Aorta (tissue), 5 donors: Measurements from ENCODE around the gene ZC3H15. TPM values are rescaled to one million over a fixed set of nuclear protein-coding genes. Genes with fewer than 3 reads are reported as not detected.
A peak's percentile ranks its signal among the peaks of the same experiment; 100 is the strongest.

ENCODE experiments used
- ATAC-seq: fragments of 200-7000 bp; cut with Tn5 transposase; one replicate; pipeline ENCODE4 v1.9.1; 2022; ENCODE audit warnings: moderate library complexity; ENCODE audit not compliant: low FRiP score
- DNase-seq, 2 donors: peaks; one replicate each; pipeline ENCODE4 v3.0.0-alpha.2; 2020
- H3K27ac ChIP-seq, 2 donors: one replicate each; pipeline ENCODE4 v1.5.1; 2013; ENCODE audit warnings: low read length in 2 of 2, mild to moderate bottlenecking in 2 of 2, moderate library complexity in 2 of 2, control low read depth in 1 of 2, inconsistent platforms in 1 of 2, low read depth in 1 of 2
- H3K27me3 ChIP-seq, 2 donors: one replicate each; pipeline ENCODE4 v1.6.1; 2013; ENCODE audit warnings: control low read depth in 1 of 2, low read length in 1 of 2, mild to moderate bottlenecking in 1 of 2, moderate library complexity in 1 of 2; ENCODE audit not compliant: insufficient read depth in 2 of 2, control insufficient read depth in 1 of 2
- H3K36me3 ChIP-seq, 2 donors: one replicate each; pipeline ENCODE4 v1.6.1; 2013; ENCODE audit warnings: control low read depth in 1 of 2, low read length in 1 of 2, mild to moderate bottlenecking in 1 of 2; ENCODE audit not compliant: insufficient read depth in 2 of 2, control insufficient read depth in 1 of 2
- H3K4me1 ChIP-seq, 2 donors: one replicate each; pipeline ENCODE4 v1.6.1; 2013; ENCODE audit warnings: low read length in 2 of 2, control low read depth in 1 of 2, mild to moderate bottlenecking in 1 of 2, moderate library complexity in 1 of 2; ENCODE audit not compliant: insufficient read depth in 2 of 2, control insufficient read depth in 1 of 2
- H3K4me3 ChIP-seq, 2 donors: one replicate each; pipeline ENCODE4 v1.5.1; 2013; ENCODE audit warnings: low read length in 2 of 2, control low read depth in 1 of 2, mild to moderate bottlenecking in 1 of 2
- H3K9me3 ChIP-seq: one replicate; pipeline ENCODE4 v1.6.1; 2013; ENCODE audit warnings: mild to moderate bottlenecking, low read length; ENCODE audit not compliant: control insufficient read depth
- WGBS, 2 donors: extraction: QIAGEN DNeasy Blood & Tissue Kit; methylation state at CpG; one replicate each; pipeline ENCODE4 v1.1.7; 2013; 5-methylcytosine and 5-hydroxymethylcytosine counted together
- intact Hi-C, 2 donors: fragments of 100-400 bp; cut with DNase I; formaldehyde crosslinking; loops; one replicate each; pipeline versions ENCODE4 v1.14.2 to v1.15.0; 2022
- polyA plus RNA-seq, 2 donors: library from polyadenylated mRNA; stranded (reverse); fragments of 200-250 nt; gene quantifications; one replicate each; pipeline ENCODE4 v1.2.3, GENCODE V29; 2013
- total RNA-seq, 2 donors: library from RNA; stranded (reverse); fragmentation: NEBNext Ultra II Directional; extraction: Animal tissue kit (Norgen Biotek cat#: 25700); gene quantifications; one replicate each; pipeline ENCODE4 v1.2.1, GENCODE V29; 2021
- donor health status: healthy with polysubstance abuse.
- donor health status: Bipolar disorder and iron deficiency.
- donor health status: DM: no; HTN: no; CAD: no.
- donor health status: DM: no; HTN: no; CAD: no.
- donor health status: DM: yes; HTN: yes; CAD: no.

Gene ZC3H15
- total and polyA plus RNA-seq, 4 donors = 46.0 to 91.5 (median 51.5) TPM

GRCh38 chr2:186542002-186542401, 55.9 kb downstream of the ZC3H15 start:
- DNase-seq = no peak
- ATAC-seq = no peak

GRCh38 chr2:186543561-186544131, 57.6 kb downstream of the ZC3H15 start:
- H3K9me3 ChIP-seq = no peaks in the 10 kb centered on the region
- no peak for DNase-seq
- intact Hi-C loops = loop anchor here in 1 of 2 donors (5.0 kb wide), 1 partner anchor 34 kb away; no protein-coding TSS in a partner anchor
- H3K27ac ChIP-seq = peak overlapping the region in 1 of 2 donors; percentile 28
- H3K4me1 ChIP-seq = peaks cover 0 to 6% of the 10 kb centered on the region in 2 donors
- no peak for ATAC-seq
- H3K27me3 ChIP-seq = no peaks in the 10 kb centered on the region
- H3K36me3 ChIP-seq = no peaks in the 10 kb centered on the region
- no peak overlapping the region for H3K4me3 ChIP-seq
- WGBS, 2 donors = 36 to 40% methylated on average over 3 of the region's 3 CpGs

More at GRCh38 chr2:186542002-186542401, 55.9 kb downstream of the ZC3H15 start:
- no peaks in the 10 kb centered on the region for H3K27me3 ChIP-seq
- no peak overlapping the region for H3K4me3 ChIP-seq
- peaks cover 0 to 6% of the 10 kb centered on the region in 2 donors for H3K4me1 ChIP-seq
- no peaks in the 10 kb centered on the region for H3K9me3 ChIP-seq
- intact Hi-C loops = loop anchor here in 1 of 2 donors (5.0 kb wide), 1 partner anchor 35 kb away; no protein-coding TSS in a partner anchor
- 62 to 75% methylated on average over 4 of the region's 4 CpGs for WGBS, 2 donors
- H3K36me3 ChIP-seq = no peaks in the 10 kb centered on the region
- no peak overlapping the region for H3K27ac ChIP-seq

DNA sequence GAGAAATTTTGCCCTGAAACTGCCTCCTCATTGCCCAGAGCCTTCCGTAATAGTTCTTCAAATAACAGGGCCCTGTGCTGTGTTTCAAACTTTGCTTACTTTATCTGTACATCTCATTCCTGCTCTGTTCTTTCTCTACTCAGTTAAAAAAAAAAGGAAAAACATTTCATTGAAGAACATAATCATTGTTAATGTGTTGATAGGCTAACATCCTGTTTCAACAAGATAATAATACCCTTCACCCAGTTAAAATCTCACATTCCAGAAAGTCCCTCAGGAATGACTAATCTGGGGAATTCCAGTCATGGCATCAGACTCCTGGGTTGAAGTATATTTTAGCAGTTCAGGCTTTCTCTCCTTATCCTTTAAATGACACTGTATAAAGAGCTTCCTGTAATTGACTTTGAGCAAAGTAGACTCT, 58.2 kb downstream of the ZC3H15 start:
- ATAC-seq = peak; percentile 57
- H3K27me3 ChIP-seq = no peaks in the 10 kb centered on the region

GRCh38 chr2:186546846-186547245, 60.8 kb downstream of the ZC3H15 start:
- WGBS, 2 donors = 0 to 38% methylated on average over 1 of the region's 1 CpG
- ATAC-seq (no peak), DNase-seq (no peak)
- H3K4me3 ChIP-seq = no peak overlapping the region
- H3K9me3 ChIP-seq = no peaks in the 10 kb centered on the region
- intact Hi-C loops = no loop called here
- H3K36me3 ChIP-seq = no peaks in the 10 kb centered on the region
- no peak overlapping the region for H3K27ac ChIP-seq
- H3K27me3 ChIP-seq = no peaks in the 10 kb centered on the region
- peaks cover 0 to 6% of the 10 kb centered on the region in 2 donors for H3K4me1 ChIP-seq

More for the DNA sequence above, 58.2 kb downstream of the ZC3H15 start:
- no peaks in the 10 kb centered on the region for H3K9me3 ChIP-seq
- no peaks in the 10 kb centered on the region for H3K36me3 ChIP-seq
- DNase-seq = no peak
- H3K27ac ChIP-seq = peak overlapping the region in 1 of 2 donors; percentile 28
- H3K4me1 ChIP-seq = peaks cover 0 to 6% of the 10 kb centered on the region in 2 donors
- 5 to 12% methylated on average over 1 of the region's 1 CpG for WGBS, 2 donors
- no peak overlapping the region for H3K4me3 ChIP-seq
- intact Hi-C loops = loop anchor here in 1 of 2 donors (5.0 kb wide), 1 partner anchor 33 kb away; no protein-coding TSS in a partner anchor

GRCh38 chr2:186551323-186552050, 65.4 kb downstream of the ZC3H15 start:
- H3K27ac ChIP-seq = no peak overlapping the region
- peaks cover 0 to 4% of the 10 kb centered on the region in 2 donors for H3K4me1 ChIP-seq
- no peak overlapping the region for H3K4me3 ChIP-seq
- intact Hi-C loops = no loop called here
- H3K9me3 ChIP-seq = no peaks in the 10 kb centered on the region
- ATAC-seq = no peak
- no peak for DNase-seq
- H3K27me3 ChIP-seq = no peaks in the 10 kb centered on the region
- no peaks in the 10 kb centered on the region for H3K36me3 ChIP-seq
- 64 to 76% methylated on average over 8 of the region's 8 CpGs for whole genome bisulfite sequencing, 2 donors

DNA sequence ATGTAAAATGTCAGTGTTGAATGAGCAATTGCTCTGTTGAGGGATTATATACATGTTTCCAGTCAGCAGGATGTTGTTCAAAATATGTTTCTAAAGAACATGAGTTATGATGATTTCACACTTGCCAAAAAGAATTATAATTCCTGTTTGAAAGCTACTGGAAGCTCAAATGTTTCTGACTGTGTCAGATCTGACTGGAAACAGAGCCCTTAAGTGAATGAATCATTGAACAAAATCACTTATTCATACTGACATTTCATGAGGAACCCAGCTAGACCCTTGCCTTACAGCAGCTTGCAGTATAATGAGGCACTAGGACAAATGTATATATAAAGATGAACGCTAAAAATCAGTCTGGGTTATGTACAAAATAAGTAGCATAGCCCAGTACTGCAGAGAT, 68.4 kb downstream of the ZC3H15 start:
- Histone ChIP-seq H3K27ac (no peak overlapping the region), H3K36me3 (no peaks in the 10 kb centered on the region), H3K4me1 (no peaks in the 10 kb centered on the region), H3K9me3 (no peaks in the 10 kb centered on the region), H3K27me3 (no peaks in the 10 kb centered on the region), H3K4me3 (no peak overlapping the region)
- ATAC-seq (no peak), DNase-seq (no peak)
- intact Hi-C loops = no loop called here
- WGBS, 2 donors = 42 to 44% methylated on average over 1 of the region's 1 CpG

DNA sequence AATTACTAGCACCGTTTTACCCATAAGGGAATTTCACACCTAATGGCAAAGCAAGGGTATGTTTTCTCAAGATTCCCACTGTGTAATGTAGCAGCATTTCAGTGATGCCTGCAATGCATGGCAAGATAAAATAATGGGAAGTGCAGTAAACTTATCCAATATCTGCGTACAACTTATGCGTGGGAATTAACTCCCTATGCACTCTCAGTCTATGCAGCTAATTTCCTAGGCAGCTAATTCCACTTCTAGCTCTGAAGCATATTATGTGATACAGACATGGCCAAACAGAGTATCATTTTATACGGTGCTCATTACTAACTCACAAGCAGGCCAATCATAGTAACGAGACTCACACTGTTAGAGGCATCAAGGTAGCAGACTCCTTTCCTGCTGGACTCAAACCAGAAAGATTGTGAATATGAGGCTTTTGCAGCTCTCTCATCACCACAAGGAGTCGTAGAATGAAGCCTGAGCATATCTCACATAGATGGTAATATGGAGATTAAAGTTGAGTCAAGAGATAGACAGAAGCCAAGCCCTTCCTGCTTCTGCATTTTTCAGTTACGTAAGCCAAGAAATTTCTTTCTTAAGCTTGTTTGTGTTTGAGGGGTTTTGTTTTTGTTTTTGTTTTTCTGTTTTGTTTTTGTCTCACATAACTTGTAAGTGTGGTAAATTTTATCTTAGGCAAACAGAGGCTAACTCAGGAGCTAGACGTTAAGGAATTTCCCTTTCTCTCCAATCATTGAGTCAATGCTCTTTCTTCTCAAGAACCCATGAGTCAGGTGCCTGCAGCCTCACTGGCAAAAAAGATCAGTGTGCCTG, 69.0 kb downstream of the ZC3H15 start:
- no peaks in the 10 kb centered on the region for H3K36me3 ChIP-seq
- WGBS, 2 donors = 61 to 66% methylated on average over 8 of the region's 8 CpGs
- H3K9me3 ChIP-seq = no peaks in the 10 kb centered on the region
- H3K27me3 ChIP-seq = no peaks in the 10 kb centered on the region
- H3K4me3 ChIP-seq = no peak overlapping the region
- H3K4me1 ChIP-seq = no peaks in the 10 kb centered on the region
- intact Hi-C loops = no loop called here
- H3K27ac ChIP-seq = no peak overlapping the region
- ATAC-seq (no peak), DNase-seq (no peak)

- 72 to 76% methylated on average over 2 of the region's 2 CpGs for WGBS, 2 donors
- H3K27me3 ChIP-seq = no peaks in the 10 kb centered on the region
- no peaks in the 10 kb centered on the region for H3K36me3 ChIP-seq
- no peaks in the 10 kb centered on the region for H3K4me1 ChIP-seq
- no peak for ATAC-seq
- no peak overlapping the region for H3K27ac ChIP-seq
- no peaks in the 10 kb centered on the region for H3K9me3 ChIP-seq
- intact Hi-C loops = no loop called here
- no peak overlapping the region for H3K4me3 ChIP-seq
- DNase-seq = no peak
These were observed 72.6 kb downstream of the ZC3H15 start for GRCh38 chr2:186558512-186559276.
